ENCODE data around the gene MAN1A1.

DNA sequence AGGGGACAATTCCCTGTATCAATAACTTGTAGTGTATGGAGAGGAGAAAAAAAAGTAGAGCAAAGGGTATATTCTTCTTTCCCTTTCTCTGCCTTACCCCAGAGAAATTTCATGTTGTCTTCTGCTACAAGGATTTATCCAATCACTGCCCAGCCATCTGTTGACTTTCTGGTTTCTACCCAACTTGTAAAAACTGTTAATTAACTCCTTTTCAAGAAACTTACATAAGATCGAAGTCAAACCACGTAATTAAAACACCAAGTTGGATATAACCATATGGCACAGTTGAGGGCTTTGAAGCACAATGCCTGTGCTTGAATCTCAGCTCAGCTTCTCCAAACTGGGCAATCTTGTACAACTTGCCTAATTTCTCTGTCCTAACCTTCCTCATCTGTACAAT lies 99.5 kb downstream of the MAN1A1 start:
- TF ChIP-seq, protein P1, sequence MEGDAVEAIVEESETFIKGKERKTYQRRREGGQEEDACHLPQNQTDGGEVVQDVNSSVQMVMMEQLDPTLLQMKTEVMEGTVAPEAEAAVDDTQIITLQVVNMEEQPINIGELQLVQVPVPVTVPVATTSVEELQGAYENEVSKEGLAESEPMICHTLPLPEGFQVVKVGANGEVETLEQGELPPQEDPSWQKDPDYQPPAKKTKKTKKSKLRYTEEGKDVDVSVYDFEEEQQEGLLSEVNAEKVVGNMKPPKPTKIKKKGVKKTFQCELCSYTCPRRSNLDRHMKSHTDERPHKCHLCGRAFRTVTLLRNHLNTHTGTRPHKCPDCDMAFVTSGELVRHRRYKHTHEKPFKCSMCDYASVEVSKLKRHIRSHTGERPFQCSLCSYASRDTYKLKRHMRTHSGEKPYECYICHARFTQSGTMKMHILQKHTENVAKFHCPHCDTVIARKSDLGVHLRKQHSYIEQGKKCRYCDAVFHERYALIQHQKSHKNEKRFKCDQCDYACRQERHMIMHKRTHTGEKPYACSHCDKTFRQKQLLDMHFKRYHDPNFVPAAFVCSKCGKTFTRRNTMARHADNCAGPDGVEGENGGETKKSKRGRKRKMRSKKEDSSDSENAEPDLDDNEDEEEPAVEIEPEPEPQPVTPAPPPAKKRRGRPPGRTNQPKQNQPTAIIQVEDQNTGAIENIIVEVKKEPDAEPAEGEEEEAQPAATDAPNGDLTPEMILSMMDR (conservative IDR thresholded peaks at IDR 0.05; ENCODE audit: low read depth, low read length): no peak
- TF ChIP-seq EZH2 (IDR thresholded peaks at IDR 0.05; ENCODE audit: low read length, unreplicated experiment) (no peak), EZH2phosphoT487 (IDR thresholded peaks at IDR 0.05; ENCODE audit: borderline replicate concordance, low read length) (no peak)

All from PC-3 (cell line).